ENCODE measurements around the gene GPBAR1.
"Not testable (repeated sequence)": the region's sequence is repeated elsewhere in the genome, so short reads cannot be mapped to it uniquely, and the experiment has no call there.

The GPBAR1 gene

DNA sequence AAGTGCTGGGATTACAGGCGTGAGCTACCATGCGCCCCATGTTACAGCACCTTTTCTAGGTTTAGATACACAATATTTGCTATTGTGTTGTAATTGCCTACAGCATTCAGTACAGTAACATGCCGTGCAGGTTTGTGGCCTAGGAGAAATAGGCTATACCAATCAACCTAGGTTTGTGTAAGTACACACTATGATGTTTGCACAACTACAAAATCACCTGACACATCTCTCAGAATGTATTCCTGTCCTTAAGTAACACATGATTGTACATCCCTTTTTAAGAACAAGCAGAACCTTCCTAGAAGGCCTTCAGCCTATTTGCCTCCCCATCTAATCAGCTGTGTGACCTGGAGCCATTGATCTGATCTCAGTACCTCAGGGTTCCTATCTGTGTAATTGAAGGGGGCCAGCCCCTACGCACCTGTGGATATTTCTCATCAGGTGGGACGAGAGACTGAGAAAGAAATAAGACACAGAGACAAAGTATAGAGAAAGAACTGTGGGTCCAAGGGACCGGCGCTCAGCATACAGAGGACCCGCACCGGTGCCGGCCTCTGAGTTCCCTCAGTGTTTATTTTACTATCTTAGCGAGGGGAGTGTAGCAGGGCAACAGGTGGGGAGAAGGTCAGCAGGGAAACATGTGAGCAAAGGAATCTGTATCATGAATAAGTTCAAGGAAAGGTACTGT, 50.2 kb downstream of the GPBAR1 start:
- DNase-seq (ENCODE audit: low read depth in 2 of 2), result no peak

DNA sequence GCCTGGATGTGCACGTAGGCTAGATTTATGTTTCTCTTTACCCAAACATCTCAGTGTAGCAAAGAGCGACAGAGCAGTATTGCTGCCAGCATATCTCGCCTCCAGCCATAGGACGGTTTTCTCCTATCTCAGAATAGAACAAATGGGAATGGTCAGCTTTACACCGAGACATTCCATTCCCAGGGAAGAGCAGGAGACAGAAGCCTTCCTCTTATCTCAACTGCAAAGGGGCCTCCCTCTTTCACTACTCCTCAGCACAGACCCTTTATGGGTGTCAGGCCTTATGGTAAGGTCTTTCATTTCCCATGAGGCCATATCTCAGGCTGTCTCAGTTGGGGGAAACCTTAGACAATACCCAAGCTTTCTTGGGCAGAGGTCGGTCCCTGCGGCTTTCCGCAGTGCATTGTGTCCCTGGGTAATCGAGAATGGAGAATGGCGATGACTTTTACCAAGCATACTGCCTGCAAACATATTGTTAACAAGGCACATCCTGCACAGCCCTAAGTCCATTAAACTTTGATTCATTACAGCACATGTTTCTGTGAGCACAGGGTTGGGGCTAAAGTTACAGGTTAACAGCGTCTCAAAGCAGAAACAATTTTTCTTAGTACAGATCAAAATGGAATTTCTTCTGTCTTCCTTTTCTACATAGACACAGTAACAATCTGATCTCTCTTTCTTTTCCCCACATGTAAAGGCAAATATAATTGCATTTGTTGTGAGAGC, 50.9 kb downstream of the GPBAR1 start:
- DNase-seq (ENCODE audit: low read depth in 2 of 2), result not testable (repeated sequence)

DNA sequence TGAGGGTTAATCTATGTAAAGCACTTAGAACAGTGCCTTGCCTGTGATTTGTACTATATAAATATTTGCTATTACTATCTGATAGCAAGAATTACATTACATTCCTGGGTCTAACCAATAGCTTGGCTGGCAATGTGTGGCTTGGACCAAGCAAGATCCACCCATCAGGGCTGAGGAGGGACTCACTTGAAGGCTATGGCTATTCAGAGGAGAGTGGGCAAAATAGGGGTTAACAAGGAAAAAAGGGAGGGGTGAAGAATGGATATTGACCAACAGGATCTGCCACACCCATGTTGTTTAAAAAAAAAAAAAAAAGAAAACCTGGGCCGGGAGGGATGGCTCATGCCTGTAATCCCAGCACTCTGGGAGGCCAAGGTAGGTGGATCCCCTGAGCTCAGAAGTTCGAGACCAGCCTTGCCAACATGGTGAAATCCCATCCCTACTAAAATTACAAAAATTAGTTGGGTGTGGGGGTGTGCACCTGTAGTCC, 51.5 kb downstream of the GPBAR1 start:
- no peak for DNase-seq (ENCODE audit: low read depth in 2 of 2)

DNA sequence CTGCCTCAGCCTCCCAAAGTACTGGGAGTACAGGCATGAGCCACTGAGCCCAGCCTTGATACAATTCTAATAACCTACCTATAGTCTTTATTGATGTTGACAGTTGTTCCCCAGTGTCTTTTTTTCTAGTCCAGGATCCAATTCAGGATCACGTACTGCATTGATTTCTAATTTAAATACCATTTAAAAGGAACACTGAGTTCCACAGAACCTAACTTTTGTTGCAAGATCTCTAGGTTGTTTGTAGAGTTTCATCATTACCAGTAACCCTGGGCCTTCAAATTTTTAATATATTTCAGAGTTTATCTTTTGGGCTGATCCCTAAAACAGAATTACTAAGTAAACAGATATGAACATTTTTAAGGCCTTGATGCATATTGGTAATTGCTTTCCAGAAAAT, 52.5 kb downstream of the GPBAR1 start:
- DNase-seq (ENCODE audit: low read depth in 2 of 2), result no peak

Measured in stimulated activated CD4-positive, alpha-beta T cell treated with anti-CD3 and anti-CD28 coated beads, Interleukin-1b, Interleukin-23, amount 100 ng/mL, for 4 hours (primary cell).